ENCODE measurements around the gene DOCK6. TPM values are rescaled to one million over a fixed set of nuclear protein-coding genes. Genes with fewer than 3 reads are reported as not detected.

DOCK6 gene
- total and polyA plus RNA-seq, 8 donors: 18.0 to 79.0 (median 30.7) TPM

GRCh38 chr19:11227195-11227886, 35.0 kb downstream of the DOCK6 start:
- no peaks in the 10 kb centered on the region for H3K27me3 ChIP-seq
- ATAC-seq (peak in 1 of 4 donors; percentile 10), DNase-seq (no peak), FAIRE-seq (no peak)
- H3K9me3 ChIP-seq: no peaks in the 10 kb centered on the region
- TF ChIP-seq, protein P1, sequence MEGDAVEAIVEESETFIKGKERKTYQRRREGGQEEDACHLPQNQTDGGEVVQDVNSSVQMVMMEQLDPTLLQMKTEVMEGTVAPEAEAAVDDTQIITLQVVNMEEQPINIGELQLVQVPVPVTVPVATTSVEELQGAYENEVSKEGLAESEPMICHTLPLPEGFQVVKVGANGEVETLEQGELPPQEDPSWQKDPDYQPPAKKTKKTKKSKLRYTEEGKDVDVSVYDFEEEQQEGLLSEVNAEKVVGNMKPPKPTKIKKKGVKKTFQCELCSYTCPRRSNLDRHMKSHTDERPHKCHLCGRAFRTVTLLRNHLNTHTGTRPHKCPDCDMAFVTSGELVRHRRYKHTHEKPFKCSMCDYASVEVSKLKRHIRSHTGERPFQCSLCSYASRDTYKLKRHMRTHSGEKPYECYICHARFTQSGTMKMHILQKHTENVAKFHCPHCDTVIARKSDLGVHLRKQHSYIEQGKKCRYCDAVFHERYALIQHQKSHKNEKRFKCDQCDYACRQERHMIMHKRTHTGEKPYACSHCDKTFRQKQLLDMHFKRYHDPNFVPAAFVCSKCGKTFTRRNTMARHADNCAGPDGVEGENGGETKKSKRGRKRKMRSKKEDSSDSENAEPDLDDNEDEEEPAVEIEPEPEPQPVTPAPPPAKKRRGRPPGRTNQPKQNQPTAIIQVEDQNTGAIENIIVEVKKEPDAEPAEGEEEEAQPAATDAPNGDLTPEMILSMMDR (IDR thresholded peaks at IDR 0.05): no peak
- 95% methylated on average over 14 of the region's 14 CpGs for WGBS, 2 donors
- H3K4me1 ChIP-seq: no peaks in the 10 kb centered on the region
- no peak overlapping the region for H3K4me3 ChIP-seq
- intact Hi-C loops (cut with DNase I): no loop called here
- H3K36me3 ChIP-seq: peaks cover 0 to 11% (median 0%) of the 10 kb centered on the region in 3 donors
- no peak overlapping the region for H3K27ac ChIP-seq

DNA sequence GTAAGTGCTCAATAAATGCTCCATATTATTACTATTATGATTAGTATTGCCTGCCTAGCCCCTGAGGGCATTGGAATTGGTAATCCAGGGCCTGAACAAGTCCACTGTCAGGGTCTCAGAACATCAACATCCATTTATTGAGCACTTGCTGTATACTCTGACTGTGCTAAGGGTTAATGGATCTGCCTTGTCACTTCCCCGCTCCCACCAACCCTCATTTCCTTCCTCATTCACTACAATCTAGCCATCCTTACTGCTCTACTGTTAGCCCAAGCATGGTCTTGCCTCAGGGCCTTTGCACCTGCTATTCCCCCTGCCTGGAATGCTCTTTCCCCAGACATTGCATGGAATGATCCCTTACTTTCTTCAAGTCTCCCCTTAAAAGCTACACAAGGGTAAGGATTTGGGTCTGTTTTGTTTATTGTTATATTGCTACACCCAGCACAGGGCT, 35.6 kb downstream of the DOCK6 start:
- 81 to 100% methylated on average over 1 of the region's 1 CpG for WGBS, 2 donors
- H3K36me3 ChIP-seq: peaks cover 0 to 11% (median 5%) of the 10 kb centered on the region in 3 donors
- H3K9me3 ChIP-seq: no peaks in the 10 kb centered on the region
- FAIRE-seq (no peak), DNase-seq (no peak), ATAC-seq (no peak)
- H3K4me3 ChIP-seq: no peak overlapping the region
- intact Hi-C loops (cut with DNase I): no loop called here
- no peaks in the 10 kb centered on the region for H3K4me1 ChIP-seq
- no peaks in the 10 kb centered on the region for H3K27me3 ChIP-seq
- TF ChIP-seq, protein P1 (IDR thresholded peaks at IDR 0.05): no peak
- H3K27ac ChIP-seq: no peak overlapping the region

GRCh38 chr19:11225815-11226214, 36.5 kb downstream of the DOCK6 start:
- no peak for FAIRE-seq
- 89 to 99% methylated on average over 3 of the region's 3 CpGs for WGBS, 2 donors

GRCh38 chr19:11225172-11225571, 37.2 kb downstream of the DOCK6 start:
- H3K4me1 ChIP-seq: no peaks in the 10 kb centered on the region
- TF ChIP-seq, protein P1 (IDR thresholded peaks at IDR 0.05): no peak
- ATAC-seq (peak in 1 of 4 donors; percentile 42), DNase-seq (no peak), FAIRE-seq (no peak)
- intact Hi-C loops (cut with DNase I): no loop called here
- H3K27ac ChIP-seq: no peak overlapping the region
- WGBS, 2 donors: 87 to 90% methylated on average over 5 of the region's 5 CpGs
- no peaks in the 10 kb centered on the region for H3K27me3 ChIP-seq
- no peaks in the 10 kb centered on the region for H3K9me3 ChIP-seq
- no peak overlapping the region for H3K4me3 ChIP-seq
- H3K36me3 ChIP-seq: peaks cover 0 to 18% (median 6%) of the 10 kb centered on the region in 3 donors

More at GRCh38 chr19:11225815-11226214, 36.5 kb downstream of the DOCK6 start:
- DNase-seq (no peak), ATAC-seq (no peak)
- TF ChIP-seq, protein P1 (IDR thresholded peaks at IDR 0.05): no peak
- Histone ChIP-seq H3K4me3 (no peak overlapping the region), H3K27ac (no peak overlapping the region), H3K9me3 (no peaks in the 10 kb centered on the region), H3K36me3 (peaks cover 0 to 18% (median 6%) of the 10 kb centered on the region in 3 donors), H3K27me3 (no peaks in the 10 kb centered on the region), H3K4me1 (no peaks in the 10 kb centered on the region)
- intact Hi-C loops (cut with DNase I): no loop called here

- ATAC-seq (no peak), FAIRE-seq (no peak), DNase-seq (no peak)
- TF ChIP-seq, protein P1 (IDR thresholded peaks at IDR 0.05): no peak
- intact Hi-C loops (cut with DNase I): no loop called here
- Histone ChIP-seq H3K4me1 (no peaks in the 10 kb centered on the region), H3K9me3 (no peaks in the 10 kb centered on the region), H3K27me3 (no peaks in the 10 kb centered on the region), H3K4me3 (no peak overlapping the region), H3K27ac (no peak overlapping the region), H3K36me3 (peaks cover 0 to 18% (median 6%) of the 10 kb centered on the region in 3 donors)
- 95 to 97% methylated on average over 7 of the region's 7 CpGs for WGBS, 2 donors
Measured at GRCh38 chr19:11224429-11224828, 37.9 kb downstream of the DOCK6 start.

Data from pancreas (tissue), 10 donors.